HG03571 (cell line): ENCODE data around the gene PRKG1.
"Not testable (repeated sequence)": the region's sequence is repeated elsewhere in the genome, so short reads cannot be mapped to it uniquely, and the experiment has no call there.

Experiments
- ATAC-seq: cut with Tn5 transposase; IDR thresholded peaks from one replicate; pipeline ENCODE4 v1.9.1; 2021; ENCODE audit not compliant: unreplicated experiment

The PRKG1 gene

GRCh38 chr10:51367694-51368093 lies 293.4 kb downstream of the PRKG1 start:
- ATAC-seq = no peak

- ATAC-seq = no peak
Measured at GRCh38 chr10:51368943-51369342, 294.7 kb downstream of the PRKG1 start.

- no peak for ATAC-seq
Measured at GRCh38 chr10:51369903-51370302, 295.6 kb downstream of the PRKG1 start.

- ATAC-seq = no peak
Measured at GRCh38 chr10:51371743-51372142, 297.5 kb downstream of the PRKG1 start.

- ATAC-seq = no peak
Measured at GRCh38 chr10:51375790-51376189, 301.5 kb downstream of the PRKG1 start.

DNA sequence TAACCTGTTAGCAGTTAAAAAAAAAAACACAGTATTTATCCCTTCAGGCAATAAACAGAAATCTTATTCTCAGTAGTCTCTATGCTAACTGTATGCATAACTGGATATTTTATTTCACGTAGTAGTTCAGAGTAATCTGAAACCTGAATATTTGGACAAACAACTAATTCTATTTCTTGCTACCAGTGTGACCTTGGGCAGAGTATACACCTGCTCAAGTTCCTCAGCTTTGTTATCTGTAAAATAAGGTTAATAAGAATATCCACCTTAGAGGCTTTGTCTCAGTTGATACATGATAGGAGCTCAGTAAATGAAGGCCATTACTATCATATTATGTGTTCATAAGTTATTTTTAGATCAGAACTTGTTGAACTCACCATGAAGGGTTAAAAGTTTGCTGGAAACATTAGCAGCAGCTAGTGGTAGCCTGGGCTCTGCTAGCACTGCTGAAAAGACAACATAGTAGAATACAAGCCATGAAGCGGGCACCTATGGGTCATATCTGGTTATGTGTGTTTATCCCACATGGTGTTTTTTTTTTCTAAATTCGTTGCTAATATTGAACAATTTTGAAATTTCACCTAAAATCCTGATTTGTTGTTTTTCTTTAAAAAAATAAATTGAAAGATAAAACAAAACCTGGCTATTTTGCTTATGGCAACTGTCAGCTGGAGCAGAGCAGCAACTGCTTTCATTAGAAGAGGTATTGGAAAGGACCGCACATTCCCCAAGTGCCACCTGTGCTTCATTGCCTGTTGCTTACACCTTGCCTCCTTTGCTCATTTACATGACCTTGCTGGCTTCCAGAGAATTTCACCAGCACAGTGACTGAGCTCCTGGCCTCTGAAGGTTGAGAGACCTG lies 303.0 kb downstream of the PRKG1 start:
- ATAC-seq = no peak

- no peak for ATAC-seq
Measured at GRCh38 chr10:51377932-51378599, 303.8 kb downstream of the PRKG1 start.

- no peak for ATAC-seq
Measured at GRCh38 chr10:51382181-51382580, 307.9 kb downstream of the PRKG1 start.

GRCh38 chr10:51384971-51385370 lies 310.7 kb downstream of the PRKG1 start:
- ATAC-seq = no peak

- ATAC-seq = no peak
Measured at GRCh38 chr10:51386248-51386885, 312.1 kb downstream of the PRKG1 start.

DNA sequence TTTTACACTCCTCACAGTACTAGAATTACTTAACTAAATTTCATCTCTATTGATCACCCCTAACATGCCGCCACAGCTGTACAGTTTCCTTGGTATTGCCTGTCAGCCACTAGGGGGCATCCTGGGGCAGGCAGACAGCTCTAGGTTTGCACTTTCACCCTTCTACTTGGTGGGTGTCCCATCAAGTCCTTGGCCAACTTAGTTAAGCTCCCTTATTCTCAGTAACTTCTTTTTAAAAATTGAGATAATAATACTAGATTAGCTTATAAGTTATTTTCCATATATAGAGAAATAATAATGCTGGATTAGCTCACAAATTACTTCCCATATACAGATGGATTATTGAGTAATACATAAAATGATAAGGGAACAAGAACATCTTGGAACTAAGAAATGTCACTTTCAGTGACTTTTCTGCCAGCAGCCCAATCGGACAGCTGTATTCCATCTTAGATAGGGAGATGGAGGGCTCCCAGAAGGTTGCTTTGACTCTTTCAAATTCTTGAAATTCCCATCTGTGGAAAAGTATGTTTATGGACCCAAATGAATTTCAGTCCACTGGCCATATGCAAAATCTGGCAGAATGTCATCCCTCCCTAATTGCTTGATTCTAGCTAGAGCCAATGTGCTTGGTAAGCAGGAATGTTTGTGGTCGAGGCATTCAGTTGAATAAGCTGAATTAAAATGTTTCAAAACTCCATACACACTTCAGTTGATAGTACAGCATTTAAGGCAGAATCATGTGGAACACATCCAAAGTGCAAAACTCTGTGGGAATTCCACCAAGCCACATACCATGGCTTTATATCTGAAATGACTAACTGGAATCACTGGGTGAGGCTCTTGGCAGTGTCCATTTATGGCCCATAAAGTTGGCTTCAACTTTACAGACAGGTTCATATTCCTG lies 315.4 kb downstream of the PRKG1 start:
- peak; percentile 66 for ATAC-seq

DNA sequence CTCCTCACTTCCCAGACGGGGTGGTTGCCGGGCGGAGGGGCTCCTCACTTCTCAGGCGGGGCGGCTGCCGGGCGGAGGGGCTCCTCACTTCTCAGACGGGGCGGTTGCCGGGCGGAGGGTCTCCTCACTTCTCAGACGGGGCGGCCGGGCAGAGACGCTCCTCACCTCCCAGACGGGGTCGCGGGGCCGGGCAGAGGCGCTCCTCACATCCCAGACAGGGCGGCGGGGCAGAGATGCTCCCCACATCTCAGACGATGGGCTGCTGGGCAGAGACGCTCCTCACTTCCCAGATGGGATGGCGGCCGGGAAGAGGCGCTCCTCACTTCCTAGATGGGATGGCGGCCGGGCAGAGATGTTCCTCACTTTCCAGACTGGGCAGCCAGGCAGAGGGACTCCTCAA lies 318.7 kb downstream of the PRKG1 start:
- not testable (repeated sequence) for ATAC-seq

DNA sequence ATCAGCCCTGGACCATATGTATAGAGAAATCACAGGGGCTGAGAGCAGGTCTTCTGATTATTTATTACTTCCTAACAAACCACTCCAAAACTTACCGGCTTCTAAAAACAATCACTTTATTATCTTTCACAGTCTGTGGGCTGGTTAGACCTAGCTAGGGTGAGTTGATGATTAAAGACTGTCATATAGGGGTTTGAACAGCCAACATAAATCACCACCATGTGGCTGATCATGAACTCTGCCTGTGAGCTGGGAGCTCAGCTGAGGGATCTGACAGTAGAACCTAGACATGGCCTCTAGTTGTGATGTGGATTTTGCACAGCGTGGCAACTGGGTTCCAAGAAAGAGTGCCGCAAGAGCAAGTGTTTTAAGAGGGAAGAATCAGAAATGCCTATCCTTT lies 319.8 kb downstream of the PRKG1 start:
- no peak for ATAC-seq

DNA sequence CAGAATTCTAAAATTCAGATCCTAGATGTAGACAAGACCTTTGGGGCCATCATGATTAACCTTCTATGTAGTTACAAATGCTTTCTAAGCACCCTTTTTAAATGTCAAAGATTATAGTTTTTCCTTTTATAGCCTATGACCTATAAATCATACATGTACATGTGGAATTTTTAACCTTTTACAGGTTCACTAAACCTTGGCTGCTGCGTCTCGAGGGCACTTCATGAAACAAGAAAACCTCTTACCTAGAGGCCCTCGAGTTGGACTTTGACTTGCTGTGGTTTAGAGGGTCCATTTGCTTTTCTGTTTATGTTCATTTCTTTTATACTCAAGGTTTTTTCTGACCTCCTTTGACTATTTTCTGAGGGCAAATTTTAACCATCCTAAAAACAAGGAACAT lies 323.0 kb downstream of the PRKG1 start:
- no peak for ATAC-seq

DNA sequence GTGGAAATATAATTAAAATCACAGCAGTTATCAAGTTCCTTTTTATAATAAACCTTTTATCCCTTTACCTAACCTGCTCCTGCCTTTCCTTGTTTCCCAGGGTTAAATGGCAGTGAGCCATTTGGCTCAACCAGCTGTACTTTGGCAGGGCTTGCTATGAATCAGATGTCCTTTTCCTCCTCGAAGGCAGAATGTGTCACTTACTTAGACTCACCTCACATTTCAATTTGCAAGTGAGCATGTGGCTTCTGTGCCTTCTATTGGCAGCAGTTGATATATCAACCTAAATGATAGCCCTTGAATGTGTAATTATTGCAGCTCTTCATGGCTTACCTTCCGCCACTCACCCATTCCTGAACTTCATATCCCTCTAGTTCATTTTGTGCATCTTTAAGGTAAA lies 323.4 kb downstream of the PRKG1 start:
- ATAC-seq = no peak

DNA sequence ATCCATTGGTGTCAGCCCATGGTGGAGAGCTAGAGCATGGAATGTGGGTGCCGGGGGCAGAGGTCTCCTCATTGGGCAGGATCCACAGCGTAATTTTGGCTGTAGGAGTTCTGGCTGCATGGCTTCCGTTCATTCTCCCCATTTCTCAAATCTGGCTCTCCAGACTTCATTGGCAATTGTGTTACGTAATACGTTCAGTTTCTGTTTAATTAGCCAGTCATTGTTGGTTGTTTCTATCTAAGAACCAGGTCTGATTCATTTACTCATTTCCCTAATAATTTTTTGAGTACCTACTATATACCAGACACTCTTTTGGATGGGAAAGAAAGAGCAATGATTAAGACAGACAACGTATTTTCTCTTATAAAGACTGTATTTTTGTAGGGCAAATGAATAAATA lies 325.6 kb downstream of the PRKG1 start:
- ATAC-seq = no peak

GRCh38 chr10:51400392-51401096 lies 326.3 kb downstream of the PRKG1 start:
- no peak for ATAC-seq

DNA sequence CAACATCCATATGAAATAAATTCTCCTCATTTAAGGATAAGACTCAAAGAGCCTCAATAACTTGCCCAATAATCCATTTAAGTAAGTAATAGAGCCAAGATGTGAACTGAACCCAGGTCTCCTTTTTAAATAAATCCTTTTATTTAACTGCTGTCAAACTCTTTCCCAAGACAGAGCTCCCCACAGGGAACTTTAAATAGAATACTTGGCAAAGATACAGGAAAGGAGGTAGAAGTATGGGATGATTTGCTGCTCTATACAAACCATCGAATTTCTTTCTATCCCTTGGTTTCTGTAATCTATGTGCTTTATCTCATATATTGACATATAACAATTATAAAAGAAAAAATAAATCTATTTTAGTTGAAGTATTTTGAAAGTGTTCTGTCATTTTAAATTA lies 329.2 kb downstream of the PRKG1 start:
- ATAC-seq = no peak

DNA sequence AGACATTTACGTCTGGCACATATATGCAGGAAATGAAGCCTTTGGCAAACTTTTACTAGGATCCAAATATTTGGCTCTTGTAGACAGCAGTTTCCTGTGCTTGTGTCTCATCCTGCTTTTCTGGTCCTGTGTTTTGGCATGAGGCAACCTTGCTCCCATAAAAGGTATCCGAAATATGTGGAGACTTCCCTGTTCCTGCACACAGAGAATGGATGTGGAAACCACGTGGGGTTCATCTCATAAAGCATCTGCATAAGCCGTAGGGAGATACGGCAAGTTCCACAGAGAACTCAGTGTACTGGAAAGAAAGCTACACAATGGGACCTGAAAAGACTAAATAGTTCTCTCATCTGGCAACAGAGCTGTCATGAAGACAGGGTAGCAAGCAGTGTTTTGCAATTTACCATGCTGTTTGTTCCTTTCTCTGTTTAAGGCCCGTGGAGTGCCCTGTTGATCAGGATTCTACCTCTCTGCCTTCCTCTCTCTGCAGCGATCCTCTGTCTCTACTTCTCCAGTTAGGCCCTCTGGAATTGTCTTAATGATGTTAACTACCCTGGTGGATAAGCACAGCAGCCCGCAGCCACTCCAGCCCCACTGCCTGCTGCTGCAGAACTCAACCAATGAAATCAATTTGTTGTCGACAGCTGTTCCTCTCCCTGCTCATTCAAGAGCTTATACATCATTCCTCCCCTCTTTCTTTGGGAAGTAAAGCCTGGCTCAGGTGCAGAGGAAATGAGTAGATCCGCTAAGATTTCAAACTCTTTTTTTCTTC lies 331.5 kb downstream of the PRKG1 start:
- ATAC-seq = no peak

DNA sequence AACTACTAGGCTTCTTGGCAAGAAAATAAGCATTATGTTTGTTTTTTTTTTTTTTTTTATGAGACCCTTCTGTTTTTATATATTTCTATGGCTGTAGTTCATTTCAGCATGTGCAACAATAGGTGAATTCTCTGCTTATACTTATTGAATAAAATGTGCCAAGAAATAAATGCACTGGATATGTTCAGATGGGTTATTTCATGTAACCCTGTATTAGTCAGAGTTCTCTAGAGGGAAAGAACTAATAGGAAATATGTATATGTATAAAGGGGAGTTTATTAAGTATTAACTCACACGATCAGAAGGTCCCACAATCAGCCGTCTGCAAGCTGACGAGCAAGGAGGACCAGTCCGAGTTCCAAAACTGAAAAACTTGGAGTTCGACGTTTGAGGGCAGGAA lies 332.3 kb downstream of the PRKG1 start:
- ATAC-seq = no peak
